Muscle layer of duodenum (tissue), 2 donors: ENCODE measurements around the gene PDZRN4.

ENCODE experiments used
- H3K27ac ChIP-seq: one replicate; pipeline ENCODE4 v1.7.0; 2013; ENCODE audit warnings: mild to moderate bottlenecking, low read length
- H3K27me3 ChIP-seq: one replicate; pipeline ENCODE4 v1.7.0; 2013; ENCODE audit warnings: low read depth, mild to moderate bottlenecking, control low read depth, low read length
- H3K36me3 ChIP-seq, 2 donors: one replicate each; pipeline ENCODE4 v1.7.0; 2013; ENCODE audit warnings: low read length in 2 of 2, control low read depth in 1 of 2, mild to moderate bottlenecking in 1 of 2; ENCODE audit not compliant: insufficient read depth in 2 of 2, control insufficient read depth in 1 of 2
- H3K4me1 ChIP-seq, 2 donors: one replicate each; pipeline ENCODE4 v1.7.0; 2013; ENCODE audit warnings: low read length in 2 of 2, mild to moderate bottlenecking in 2 of 2, control low read depth in 1 of 2, moderate library complexity in 1 of 2; ENCODE audit not compliant: insufficient read depth in 2 of 2, control insufficient read depth in 1 of 2
- H3K4me3 ChIP-seq, 2 donors: one replicate each; pipeline ENCODE4 v1.7.0; 2013; ENCODE audit warnings: low read length in 2 of 2, low read depth in 1 of 2, mild to moderate bottlenecking in 1 of 2
- H3K9me3 ChIP-seq, 2 donors: one replicate each; pipeline ENCODE4 v1.7.0; 2013; ENCODE audit warnings: low read length in 2 of 2, control low read depth in 1 of 2, mild to moderate bottlenecking in 1 of 2; ENCODE audit not compliant: control insufficient read depth in 1 of 2
- donor health status: healthy.

The PDZRN4 gene

DNA sequence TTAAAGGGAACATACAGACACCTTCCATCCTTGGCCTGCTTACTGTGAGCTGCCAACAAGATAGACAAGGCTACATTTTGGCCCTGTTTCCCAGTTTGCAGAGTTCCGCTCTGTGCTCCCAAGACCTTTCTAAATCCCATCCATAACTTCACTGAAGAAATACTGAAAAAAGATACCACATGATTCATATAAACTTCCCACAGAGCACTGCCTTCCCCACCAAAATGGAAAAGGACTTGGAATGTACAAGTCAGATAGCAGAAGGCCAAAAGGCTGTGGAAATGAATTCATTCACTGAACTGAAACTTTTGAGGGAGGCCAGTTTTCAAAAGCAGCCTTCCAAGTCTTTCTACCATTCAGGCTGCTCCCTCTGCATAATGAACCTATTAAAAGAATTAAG lies 29.6 kb downstream of the PDZRN4 start:
- peak overlapping the region; percentile 9 for H3K27ac ChIP-seq
- H3K4me1 ChIP-seq = peaks cover 0 to 27% of the 10 kb centered on the region in 2 donors
- H3K9me3 ChIP-seq = no peaks in the 10 kb centered on the region
- H3K4me3 ChIP-seq = no peak overlapping the region
- no peaks in the 10 kb centered on the region for H3K27me3 ChIP-seq
- H3K36me3 ChIP-seq = no peaks in the 10 kb centered on the region

DNA sequence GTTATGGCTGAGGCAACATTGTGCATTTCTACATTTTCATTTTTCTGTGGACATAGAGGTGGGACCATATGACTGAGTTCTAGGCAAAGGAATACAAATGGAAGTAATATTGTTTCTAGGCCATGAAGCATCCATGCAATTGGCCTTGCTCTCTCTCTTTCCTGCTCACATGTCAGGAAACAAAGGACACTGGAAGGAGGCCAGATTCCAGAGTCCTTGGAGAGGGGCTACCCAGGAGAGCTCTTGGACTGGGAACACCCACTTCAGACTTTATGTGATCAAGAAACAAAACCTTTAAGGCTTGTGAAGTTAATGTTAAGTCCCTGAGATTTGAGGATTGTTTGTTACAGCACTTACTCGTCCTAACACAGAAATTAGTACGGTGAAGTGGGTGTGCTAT lies 32.8 kb downstream of the PDZRN4 start:
- Histone ChIP-seq H3K4me1 (peaks cover 0 to 14% of the 10 kb centered on the region in 2 donors), H3K36me3 (no peaks in the 10 kb centered on the region), H3K27ac (no peak overlapping the region), H3K27me3 (no peaks in the 10 kb centered on the region), H3K4me3 (no peak overlapping the region), H3K9me3 (no peaks in the 10 kb centered on the region)

DNA sequence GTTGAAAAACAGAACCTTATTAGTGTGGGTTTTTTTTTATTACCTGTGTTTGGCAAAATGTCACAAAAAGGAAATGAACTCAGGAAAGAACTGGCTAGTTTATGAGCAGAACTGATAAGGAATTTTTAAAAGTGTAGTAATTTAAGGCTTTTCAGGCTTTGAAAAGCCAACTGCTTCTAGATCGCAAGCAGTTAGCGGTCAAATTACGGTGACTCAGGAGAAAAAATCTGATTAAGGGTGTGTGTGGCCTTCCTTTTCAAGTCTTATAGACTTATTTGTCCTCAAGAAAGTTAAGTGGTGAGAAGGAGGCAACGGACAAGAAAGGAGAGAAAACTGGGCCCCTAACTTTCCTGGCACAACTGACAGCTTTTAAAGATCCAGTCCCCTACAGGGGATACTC lies 33.4 kb downstream of the PDZRN4 start:
- H3K4me3 ChIP-seq = no peak overlapping the region
- no peaks in the 10 kb centered on the region for H3K27me3 ChIP-seq
- peaks cover 0 to 14% of the 10 kb centered on the region in 2 donors for H3K4me1 ChIP-seq
- H3K9me3 ChIP-seq = no peaks in the 10 kb centered on the region
- H3K36me3 ChIP-seq = no peaks in the 10 kb centered on the region
- no peak overlapping the region for H3K27ac ChIP-seq

DNA sequence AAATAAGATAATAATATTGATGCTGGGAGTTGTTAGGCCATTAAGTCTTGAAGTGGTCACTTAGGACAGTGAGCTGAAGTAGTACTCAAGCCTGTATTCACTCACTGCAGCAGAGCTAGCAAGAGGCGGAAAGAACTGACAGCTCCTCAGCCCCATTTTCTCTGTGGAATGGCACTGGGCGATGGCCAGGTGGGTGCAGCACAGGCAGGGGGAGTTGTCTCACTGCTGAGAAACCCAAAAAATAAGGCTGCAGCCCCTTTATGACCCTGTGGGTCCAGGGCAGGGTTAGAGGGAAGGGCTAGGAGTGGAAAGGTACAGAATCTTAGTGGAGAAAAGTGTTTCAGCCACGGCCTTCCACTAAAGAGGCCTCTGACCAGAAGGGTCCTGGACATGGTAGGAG lies 35.5 kb downstream of the PDZRN4 start:
- Histone ChIP-seq H3K4me1 (peaks cover 0 to 6% of the 10 kb centered on the region in 2 donors), H3K27ac (no peak overlapping the region), H3K4me3 (no peak overlapping the region), H3K27me3 (no peaks in the 10 kb centered on the region), H3K9me3 (no peaks in the 10 kb centered on the region), H3K36me3 (no peaks in the 10 kb centered on the region)

DNA sequence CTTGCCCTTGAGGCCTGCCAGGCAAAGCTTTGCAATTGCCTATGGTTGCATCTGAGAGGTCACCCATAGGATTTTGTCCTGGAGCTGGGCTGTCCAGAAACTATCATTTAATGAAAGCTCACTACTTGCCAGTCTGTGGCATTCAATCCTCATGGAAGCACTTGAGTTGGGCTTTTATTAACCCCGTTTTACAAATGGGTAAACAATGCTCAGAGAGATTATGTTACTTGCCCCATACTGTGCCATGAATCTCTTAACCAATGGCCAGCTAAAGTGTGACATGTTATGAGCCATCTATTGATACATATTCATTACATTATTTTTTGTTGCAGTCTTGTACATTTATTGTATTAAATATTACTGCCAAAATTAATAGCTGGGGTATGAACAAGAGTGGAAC lies 35.9 kb downstream of the PDZRN4 start:
- Histone ChIP-seq H3K36me3 (no peaks in the 10 kb centered on the region), H3K9me3 (no peaks in the 10 kb centered on the region), H3K27me3 (no peaks in the 10 kb centered on the region), H3K27ac (no peak overlapping the region), H3K4me3 (no peak overlapping the region), H3K4me1 (peaks cover 0 to 8% of the 10 kb centered on the region in 2 donors)

DNA sequence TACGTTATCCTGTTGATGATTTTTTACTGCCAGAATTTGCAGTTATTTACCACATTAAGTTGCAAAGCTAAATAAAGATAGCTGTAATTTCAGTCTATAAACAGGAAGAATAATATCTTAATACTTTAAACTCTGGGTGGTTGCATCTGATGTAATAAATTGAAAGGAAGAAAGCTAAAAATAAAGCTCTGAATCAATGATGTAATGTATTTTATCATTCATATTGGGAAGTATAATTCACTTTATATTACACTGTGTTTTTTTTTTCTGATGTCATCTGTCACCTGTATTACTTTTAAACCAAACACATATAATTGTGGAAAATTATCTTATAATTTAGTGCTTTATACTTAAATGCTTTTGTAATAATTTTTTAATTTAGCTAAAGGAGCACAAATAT lies 37.1 kb downstream of the PDZRN4 start:
- Histone ChIP-seq H3K4me1 (peaks cover 0 to 14% of the 10 kb centered on the region in 2 donors), H3K4me3 (no peak overlapping the region), H3K27me3 (no peaks in the 10 kb centered on the region), H3K36me3 (no peaks in the 10 kb centered on the region), H3K9me3 (no peaks in the 10 kb centered on the region), H3K27ac (no peak overlapping the region)

DNA sequence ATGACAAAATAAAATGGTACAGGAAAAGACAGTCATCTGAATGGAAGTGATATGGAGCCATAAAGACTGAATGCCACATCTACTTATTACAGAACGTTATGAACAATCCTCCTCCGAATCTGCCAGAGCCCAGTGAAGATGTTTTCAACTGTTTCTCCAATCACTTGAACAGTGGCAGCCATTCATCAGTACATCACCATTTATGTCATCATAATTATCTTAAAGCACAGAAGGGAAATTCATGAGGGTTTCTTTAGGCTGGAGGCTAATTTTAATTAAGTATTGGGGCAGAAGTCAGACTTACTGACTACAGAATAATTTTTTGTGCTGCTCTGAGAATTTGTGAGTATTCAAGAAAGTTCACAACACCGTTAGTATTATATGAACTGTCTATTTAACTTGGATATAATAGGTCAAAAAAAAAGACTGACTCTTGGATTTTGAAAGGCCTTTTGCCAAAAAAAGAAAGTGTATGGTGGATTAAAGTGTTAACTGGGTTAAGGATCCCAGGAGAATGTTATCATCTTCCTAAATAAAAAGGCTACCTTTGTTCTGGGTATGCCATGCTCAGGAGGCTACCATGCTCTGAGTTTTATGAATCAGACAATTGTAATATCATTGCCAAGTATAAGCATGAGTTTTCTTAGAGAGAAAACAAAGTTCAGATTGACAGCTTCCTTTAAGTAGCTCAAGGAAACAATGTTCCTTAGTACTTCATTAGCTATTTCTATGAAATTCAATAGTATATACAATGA lies 40.1 kb downstream of the PDZRN4 start:
- Histone ChIP-seq H3K36me3 (no peaks in the 10 kb centered on the region), H3K4me1 (peaks cover 0 to 8% of the 10 kb centered on the region in 2 donors), H3K27ac (no peak overlapping the region), H3K4me3 (no peak overlapping the region), H3K27me3 (no peaks in the 10 kb centered on the region), H3K9me3 (no peaks in the 10 kb centered on the region)

DNA sequence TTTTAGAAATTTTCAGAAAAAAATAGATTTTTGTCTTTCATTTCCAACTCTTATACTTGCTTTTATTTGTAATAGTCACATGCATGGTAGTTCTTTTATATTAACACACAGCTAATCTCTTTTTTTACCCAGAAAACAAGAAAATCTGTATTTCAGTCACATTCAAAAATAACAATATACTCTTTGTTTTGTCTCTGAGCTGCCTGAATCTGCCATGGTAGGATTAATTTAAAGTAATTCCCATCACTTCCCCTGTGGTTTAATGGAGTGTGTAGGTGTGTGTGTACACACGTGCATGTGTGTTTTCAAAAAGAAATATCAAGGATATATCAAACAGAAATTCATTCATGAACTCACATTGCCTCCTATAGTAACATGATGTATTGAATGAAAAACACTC lies 42.6 kb downstream of the PDZRN4 start:
- Histone ChIP-seq H3K27ac (no peak overlapping the region), H3K36me3 (no peaks in the 10 kb centered on the region), H3K4me3 (no peak overlapping the region), H3K4me1 (peaks cover 0 to 8% of the 10 kb centered on the region in 2 donors), H3K27me3 (no peaks in the 10 kb centered on the region), H3K9me3 (no peaks in the 10 kb centered on the region)

DNA sequence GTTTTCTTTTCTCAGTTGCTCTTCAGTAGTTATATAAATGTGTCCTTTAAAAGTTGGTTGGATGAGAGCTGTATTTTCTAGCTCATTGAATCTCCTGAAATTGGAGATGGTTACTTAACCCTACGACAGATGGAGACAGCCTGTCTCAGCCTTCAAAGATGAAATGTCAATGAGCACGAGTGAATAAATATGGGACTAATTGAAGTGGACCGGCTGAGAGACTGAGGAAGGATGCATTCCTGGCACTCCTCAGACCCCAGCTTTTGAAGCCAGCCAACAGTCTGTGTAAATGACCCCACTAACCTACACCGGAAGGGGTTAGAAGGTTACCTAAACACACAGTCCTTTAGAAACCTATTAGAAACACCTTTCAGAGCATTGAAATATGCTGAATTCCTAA lies 46.6 kb downstream of the PDZRN4 start:
- Histone ChIP-seq H3K27ac (no peak overlapping the region), H3K36me3 (no peaks in the 10 kb centered on the region), H3K4me1 (peaks cover 0 to under 1% of the 10 kb centered on the region in 2 donors), H3K9me3 (no peaks in the 10 kb centered on the region), H3K4me3 (no peak overlapping the region), H3K27me3 (no peaks in the 10 kb centered on the region)

DNA sequence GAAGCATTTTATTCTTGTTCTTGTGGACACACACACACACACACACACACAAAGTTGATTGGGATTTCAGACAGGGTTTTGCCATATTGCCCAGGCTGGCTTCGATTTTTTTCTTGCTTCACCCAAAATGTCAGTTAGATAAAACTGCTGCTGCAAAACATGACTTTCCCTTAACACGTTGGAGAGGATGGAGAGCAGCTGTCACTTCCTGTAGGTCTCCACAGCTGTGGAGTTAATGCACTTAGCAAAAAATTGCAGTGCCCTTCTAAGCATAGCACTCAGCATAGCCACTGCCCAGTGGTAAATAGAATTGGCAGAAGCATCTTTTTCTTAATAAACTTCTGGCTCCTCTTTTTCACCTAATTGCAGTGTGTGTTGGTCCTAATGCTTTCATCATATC lies 54.5 kb downstream of the PDZRN4 start:
- Histone ChIP-seq H3K4me1 (peaks cover 0 to 12% of the 10 kb centered on the region in 2 donors), H3K4me3 (no peak overlapping the region), H3K36me3 (no peaks in the 10 kb centered on the region), H3K27me3 (no peaks in the 10 kb centered on the region), H3K9me3 (no peaks in the 10 kb centered on the region), H3K27ac (no peak overlapping the region)

DNA sequence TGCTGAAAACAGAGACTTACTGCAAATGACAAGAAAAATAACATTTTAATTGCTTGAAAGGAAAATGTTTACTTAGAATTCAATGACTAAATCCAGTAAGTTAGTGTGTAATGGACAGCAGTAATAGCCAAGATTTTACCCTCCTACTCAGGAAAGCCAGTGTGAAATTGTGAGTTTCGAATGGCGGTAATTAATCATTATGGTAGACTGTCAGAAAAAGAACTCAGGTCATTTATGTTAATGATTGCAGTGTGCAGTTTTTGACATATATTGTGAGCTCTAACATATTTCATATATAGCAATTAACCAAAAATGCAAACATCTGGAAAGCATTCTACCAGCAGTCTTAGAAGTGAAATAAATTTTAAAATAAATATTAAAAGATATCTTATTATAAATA lies 60.3 kb downstream of the PDZRN4 start:
- Histone ChIP-seq H3K27ac (no peak overlapping the region), H3K27me3 (no peaks in the 10 kb centered on the region), H3K4me3 (no peak overlapping the region), H3K36me3 (no peaks in the 10 kb centered on the region), H3K4me1 (no peaks in the 10 kb centered on the region), H3K9me3 (no peaks in the 10 kb centered on the region)

DNA sequence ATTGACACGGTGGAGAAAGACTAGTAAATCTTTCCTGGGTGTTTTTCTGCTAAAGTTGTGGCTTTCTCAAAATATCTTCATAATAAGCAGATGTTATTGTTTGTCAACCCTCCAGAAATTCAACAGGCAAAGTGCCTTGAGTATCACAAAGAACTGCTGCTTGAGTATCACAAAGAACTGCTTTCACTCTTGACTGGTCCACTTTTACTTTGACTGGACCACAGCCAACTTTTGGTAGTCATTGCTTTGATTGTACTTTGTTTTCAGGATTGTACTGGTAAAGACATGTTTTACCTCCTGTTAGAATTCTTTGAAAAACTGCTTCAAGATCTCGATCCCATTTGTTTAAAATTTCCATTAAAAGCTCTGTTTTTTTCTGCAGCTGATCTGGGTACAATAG lies 62.6 kb downstream of the PDZRN4 start:
- no peaks in the 10 kb centered on the region for H3K27me3 ChIP-seq
- H3K27ac ChIP-seq = no peak overlapping the region
- no peaks in the 10 kb centered on the region for H3K9me3 ChIP-seq
- H3K36me3 ChIP-seq = no peaks in the 10 kb centered on the region
- H3K4me1 ChIP-seq = no peaks in the 10 kb centered on the region
- H3K4me3 ChIP-seq = no peak overlapping the region
